Effector CD8-positive, alpha-beta T cell (primary cell): Measurements from ENCODE around the gene KIF16B.
"Not testable (repeated sequence)": the region's sequence is repeated elsewhere in the genome, so short reads cannot be mapped to it uniquely, and the experiment has no call there.

Experiments
- DNase-seq: peaks from one replicate; lab custom pipeline; 2025; lab: John Stamatoyannopoulos, UW

The KIF16B gene

GRCh38 chr20:16595376-16595775 is 22.1 kb upstream of the KIF16B start:
- DNase-seq = no peak

- no peak for DNase-seq
Measured at GRCh38 chr20:16590041-16590633, 16.9 kb upstream of the KIF16B start.

GRCh38 chr20:16589623-16590022 is 16.4 kb upstream of the KIF16B start:
- no peak for DNase-seq

GRCh38 chr20:16588241-16588640 is 15.0 kb upstream of the KIF16B start:
- DNase-seq = no peak

GRCh38 chr20:16587066-16587465 is 13.8 kb upstream of the KIF16B start:
- no peak for DNase-seq

GRCh38 chr20:16583474-16583873 is 10.2 kb upstream of the KIF16B start:
- no peak for DNase-seq

- no peak for DNase-seq
Measured at GRCh38 chr20:16581241-16581640, 8.0 kb upstream of the KIF16B start.

- no peak for DNase-seq
Measured at GRCh38 chr20:16580620-16581019, 7.4 kb upstream of the KIF16B start.

DNA sequence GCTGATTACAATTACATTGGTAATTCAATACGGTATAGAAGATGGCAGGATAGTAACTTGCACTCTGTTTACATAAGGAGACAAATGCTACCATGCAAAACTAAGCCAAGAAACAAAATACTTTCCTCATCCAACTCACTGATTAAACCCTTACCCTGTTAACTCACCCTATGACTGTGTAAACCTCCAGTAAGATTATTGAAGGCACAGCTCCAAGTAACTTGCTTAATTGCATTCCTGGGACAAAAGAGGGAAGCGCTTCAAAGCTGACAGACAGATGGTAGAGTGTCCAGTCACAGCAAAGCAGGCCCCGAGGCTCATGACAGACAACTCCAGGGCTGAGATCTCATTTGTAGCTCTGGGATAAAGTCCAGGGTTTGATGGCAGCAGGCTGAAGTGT is 6.9 kb upstream of the KIF16B start:
- DNase-seq = no peak

GRCh38 chr20:16576219-16576618 is 3.0 kb upstream of the KIF16B start:
- no peak for DNase-seq

DNA sequence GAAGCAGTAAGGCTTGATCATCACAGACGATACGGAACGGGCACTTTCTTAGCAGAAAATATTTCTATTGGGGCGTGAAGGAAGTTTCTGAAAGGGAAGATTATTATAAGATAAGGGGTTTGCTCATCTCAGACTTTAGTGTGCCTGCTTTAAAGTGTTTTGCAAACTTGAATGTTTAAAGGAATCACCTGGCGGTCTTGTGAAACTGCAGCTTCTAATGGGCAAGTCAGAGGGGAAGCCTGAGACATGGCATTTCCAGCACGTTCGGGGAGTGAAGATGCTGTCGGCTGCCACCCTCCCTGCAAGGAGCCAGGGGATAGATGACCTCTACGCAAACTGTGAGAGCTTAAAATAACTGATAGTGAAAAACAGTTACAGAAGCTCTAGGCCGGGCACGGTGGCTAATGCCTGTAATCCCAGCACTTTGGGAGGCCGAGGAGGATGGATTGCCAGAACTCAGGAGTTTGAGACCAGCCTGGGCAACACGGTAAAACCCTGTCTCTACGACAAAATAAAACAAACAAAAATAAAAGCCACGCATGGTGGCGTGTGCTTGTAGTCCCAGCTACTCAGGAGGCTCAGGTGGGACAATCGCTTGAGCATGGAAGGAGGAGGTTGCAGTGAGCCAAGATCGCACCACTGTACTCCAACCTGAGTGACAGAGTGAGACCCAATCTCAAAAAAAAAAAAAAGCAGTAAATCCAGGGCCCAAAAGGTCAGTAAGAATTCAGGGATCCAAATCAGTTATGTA is 2.3 kb upstream of the KIF16B start:
- no peak for DNase-seq

DNA sequence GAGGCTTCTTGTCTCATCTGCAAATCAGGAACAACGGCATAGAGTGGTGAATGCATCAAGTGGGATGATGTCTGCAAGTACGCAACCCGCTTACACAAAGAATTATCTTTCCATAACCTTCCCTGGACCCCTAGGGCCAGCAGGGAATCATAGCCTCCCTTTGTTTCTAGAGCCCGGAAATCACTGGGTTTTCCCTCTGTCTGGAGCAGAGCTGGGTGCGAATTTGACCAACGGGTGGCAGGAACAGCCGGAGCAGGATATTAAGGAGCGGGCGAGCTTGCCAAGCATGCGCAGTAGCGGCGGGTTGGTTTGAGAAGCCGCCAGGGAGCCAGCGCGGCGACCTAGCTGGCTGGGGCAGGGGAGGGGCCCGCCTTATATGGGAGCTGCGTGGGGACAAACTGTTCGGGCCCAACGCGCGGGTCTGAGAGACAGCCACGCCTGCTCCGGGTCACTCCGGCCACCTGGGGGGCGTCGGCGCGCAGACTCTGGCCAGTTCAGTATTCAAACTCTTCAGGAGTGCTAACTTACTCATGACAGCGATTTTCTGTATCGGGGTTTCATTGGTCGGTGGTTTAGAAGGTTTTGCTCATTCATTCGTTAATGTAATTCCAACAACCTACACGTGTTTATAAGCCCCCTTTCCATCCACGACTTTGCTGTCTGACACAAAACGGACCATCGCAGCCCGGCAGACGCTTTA is 1.6 kb upstream of the KIF16B start:
- DNase-seq = peak; percentile 56

- no peak for DNase-seq
Measured at GRCh38 chr20:16571333-16571732, 1.9 kb downstream of the KIF16B start.

DNA sequence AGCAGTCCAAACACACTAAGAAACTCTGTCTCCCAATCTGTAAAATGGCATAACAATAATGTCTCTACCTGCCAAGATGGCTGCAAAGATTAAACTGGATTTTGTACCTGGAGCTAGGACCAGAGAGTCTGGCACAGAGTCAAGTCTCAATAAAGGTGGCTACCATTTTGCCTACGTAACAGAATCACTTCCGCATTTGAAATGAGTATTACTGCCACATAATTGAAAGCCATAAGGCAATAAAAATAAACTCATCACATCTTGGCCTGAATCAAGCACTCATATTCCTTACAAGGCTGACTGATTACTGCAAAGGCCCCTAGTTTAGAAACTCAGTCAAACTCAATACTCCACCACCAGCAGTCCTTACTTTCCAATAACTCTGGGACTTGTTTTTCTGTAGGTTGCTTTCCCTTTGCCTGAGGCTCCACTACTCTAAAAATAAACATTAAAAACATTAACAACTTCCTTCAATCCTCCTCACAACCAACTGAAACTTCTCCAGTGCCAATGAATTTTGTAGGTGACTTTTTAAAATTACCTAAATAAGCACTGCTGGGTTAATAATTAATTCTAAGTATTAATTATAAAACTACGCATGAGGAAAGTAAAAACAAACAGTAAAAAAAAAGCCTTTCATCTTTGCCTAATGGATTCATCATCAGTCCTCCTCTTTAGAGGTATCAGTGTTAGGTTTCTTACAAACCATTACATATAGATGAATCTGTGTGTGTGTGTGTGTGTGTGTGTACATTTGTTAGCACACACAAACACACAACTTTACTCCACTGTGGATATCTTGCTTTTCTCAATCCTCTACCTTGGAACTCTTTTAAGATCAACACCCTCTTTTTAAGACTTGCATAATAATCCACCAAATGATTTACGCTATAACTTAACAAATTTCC is 3.7 kb downstream of the KIF16B start:
- DNase-seq = no peak

GRCh38 chr20:16566080-16566479 is 7.2 kb downstream of the KIF16B start:
- DNase-seq = no peak

DNA sequence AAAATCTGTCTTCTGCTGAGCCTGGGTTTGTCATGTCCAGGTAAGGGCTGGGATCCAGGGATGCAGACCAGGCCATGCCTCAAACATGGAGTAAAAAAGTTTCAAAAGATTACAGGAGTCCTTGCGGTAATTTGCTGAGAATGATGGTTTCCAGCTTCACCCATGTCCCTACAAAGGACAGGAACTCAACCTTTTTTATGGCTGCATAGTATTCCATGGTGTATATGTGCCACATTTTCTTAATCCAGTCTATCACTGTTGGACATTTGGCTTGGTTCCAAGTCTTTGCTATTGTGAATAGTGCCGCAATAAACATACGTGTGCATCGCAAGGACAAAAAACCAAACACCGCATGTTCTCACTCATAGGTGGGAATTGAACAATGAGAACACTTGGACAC is 9.2 kb downstream of the KIF16B start:
- not testable (repeated sequence) for DNase-seq

- no peak for DNase-seq
Measured at GRCh38 chr20:16563066-16563806, 10.0 kb downstream of the KIF16B start.

- no peak for DNase-seq
Measured at GRCh38 chr20:16562259-16562658, 11.0 kb downstream of the KIF16B start.

DNA sequence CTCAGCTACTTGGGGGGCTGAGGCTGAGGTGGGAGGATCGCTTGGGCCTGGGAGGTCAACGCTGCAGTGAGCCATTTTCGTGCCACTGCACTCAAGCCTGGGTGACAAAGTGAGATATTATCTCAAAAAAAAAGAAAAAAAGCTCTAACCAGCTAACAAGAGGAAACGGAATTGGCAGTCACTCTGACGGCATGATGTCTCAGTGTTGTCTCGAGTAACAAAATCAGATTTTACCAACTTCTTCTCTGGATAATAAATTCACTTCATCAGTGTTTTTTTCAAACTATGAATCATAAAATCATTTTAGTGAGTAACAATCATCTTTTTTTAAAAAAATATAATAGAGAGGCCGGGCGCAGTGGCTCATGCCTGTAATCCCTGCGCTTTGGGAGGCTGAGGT is 12.6 kb downstream of the KIF16B start:
- no peak for DNase-seq

DNA sequence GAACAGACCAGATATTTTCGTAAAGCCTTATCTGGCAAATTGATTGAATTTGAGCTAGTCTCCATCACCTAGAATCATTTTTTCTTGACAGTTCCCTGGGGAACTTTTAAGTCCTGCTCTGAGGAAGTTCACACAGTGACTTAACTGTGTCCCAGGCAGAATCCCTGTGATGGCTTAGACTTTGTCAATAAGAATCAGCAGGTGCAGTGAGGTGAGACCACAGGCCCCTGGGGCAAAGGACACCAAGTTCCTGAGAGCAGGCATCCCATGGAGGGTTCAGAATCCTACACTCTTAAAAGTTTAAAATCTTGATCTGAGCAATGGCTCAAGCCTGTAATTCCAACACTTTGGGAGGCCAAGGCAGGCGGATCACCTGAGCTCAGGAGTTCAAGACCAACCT is 13.0 kb downstream of the KIF16B start:
- DNase-seq = no peak

- DNase-seq = no peak
Measured at GRCh38 chr20:16556301-16556700, 16.9 kb downstream of the KIF16B start.
